GM21529 (cell line): Measurements from ENCODE around the gene SPRR2B.
"Not testable (repeated sequence)": the region's sequence is repeated elsewhere in the genome, so short reads cannot be mapped to it uniquely, and the experiment has no call there.

Experiments used
- ATAC-seq: cut with Tn5 transposase; IDR thresholded peaks from one replicate; pipeline ENCODE4 v1.9.1; 2021; ENCODE audit not compliant: unreplicated experiment

Gene SPRR2B

DNA sequence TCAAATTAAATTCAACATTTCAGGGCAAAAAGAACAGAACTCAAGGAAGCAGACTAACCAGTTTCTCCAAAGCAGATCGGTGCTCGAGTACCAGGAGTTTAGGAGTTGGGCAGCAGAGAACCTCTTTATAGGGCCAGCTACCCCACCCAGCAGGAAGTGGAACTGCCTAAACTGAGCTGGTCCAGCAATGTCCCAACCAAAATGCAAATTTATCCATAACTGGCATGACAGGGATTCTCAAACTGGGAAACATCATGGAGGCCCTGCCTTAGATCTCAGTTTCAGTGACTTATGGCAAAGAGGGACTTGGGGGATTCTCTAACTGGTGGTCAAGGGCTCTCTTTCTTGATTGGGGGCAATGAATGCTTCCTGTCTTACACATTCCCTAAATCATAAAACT, at the start of gene SPRR2B:
Gene SPRR2B (minus strand): TSS at position 101 of the 400 bp plus-strand sequence. CDS start 772 bp downstream, outside the sequence.
- no peak for ATAC-seq

DNA sequence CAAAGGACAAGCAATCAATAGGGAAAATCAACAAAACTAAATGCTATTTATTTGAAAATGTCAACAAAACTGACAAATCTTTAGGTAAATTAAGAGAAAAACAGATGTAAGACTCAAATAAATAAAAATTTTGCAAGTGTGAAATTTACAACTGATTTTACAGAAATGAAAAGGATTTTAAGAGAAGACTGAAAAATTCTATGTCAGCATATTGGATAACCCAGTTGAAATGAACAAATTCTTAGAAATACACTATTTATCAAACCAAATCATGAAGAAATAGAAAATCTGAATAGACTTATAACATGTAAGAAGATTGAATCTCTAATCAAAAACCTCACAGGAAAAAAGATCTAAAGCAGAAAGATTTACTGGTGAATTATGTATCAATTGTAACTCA, 49.5 kb upstream of the SPRR2B start:
- ATAC-seq: no peak

DNA sequence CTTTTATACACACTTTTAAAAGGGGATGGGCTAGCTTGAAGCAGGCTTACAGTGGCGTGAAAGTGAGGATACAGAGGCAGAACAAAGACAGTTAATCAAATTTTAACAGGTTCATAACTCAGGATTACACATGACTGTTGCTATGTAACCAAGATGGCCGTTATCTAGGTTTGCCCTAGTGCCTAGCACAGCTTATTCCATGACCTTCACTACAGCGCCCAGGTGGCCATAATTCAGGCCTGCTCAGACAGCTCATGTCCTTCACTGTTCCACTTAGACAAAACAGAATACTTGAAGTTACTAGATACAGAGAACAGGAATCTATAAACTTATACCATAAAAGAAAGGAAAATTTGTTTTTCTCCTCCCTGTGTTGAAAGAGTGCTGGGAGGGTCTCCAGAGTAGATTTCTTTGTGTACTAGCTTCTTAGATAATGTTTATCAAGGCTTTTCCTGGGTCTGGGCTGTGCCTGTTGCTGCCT, 48.1 kb upstream of the SPRR2B start:
- no peak for ATAC-seq

DNA sequence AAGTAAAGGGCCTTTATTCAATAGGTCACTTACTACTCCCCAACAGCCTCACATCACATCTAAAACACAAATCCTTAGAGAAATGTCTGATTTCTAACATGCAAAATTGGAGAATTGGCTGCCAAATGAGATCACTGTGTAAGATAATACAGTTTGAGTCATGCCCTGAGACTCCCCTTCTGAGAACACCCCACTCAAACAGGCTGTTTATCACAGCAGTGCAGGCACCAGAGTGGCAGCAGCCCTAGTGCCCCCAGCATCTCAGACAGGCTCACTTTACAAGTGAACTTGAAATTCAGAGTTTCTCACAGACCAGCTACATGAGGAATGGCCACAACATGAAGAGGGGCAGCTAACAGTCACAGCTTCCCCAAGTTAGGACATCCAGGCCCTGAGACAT, 43.9 kb upstream of the SPRR2B start:
- not testable (repeated sequence) for ATAC-seq

DNA sequence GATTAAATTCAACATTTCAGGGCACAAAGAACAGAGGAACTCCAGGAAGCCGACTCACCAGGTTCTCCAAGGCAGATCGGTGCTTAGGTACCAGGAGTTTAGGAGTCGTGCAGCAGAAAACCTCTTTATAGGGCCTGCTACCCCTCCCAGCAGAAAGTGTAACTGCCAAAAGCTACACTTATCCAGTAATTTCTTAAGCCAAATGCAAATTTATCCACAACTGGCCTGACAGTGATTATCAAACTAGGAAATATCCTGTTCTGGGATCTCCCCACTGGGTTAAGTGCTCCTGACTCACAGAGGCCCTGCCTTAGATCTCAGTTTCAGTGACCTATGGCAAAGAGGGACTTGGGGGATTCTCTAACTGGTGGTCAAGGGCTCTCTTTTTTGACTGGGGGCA, 42.0 kb upstream of the SPRR2B start, which contains the start of gene SPRR2F:
Gene SPRR2F (minus strand): TSS at position 101 of the 400 bp plus-strand sequence. CDS start 783 bp downstream, outside the sequence.
- ATAC-seq: no peak

DNA sequence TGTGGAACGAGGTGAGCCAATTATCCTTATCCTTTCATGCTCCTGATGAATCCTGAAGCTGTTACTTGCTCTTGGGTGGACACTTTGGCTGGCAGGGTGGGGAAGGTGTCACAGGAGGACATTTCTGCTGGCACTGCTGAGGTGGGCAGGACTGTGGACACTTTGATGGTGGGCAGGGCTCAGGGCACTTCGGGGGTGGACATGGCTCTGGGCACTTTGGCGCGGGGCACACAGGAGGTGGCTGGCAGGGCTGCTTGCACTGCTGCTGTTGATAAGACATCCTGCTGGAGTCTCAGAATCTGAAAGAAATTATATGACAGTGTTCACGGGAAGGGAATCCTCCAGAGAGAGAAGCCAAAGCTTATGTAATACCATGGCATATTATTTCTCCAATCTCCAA, 41.0 kb upstream of the SPRR2B start:
- ATAC-seq: not testable (repeated sequence)

DNA sequence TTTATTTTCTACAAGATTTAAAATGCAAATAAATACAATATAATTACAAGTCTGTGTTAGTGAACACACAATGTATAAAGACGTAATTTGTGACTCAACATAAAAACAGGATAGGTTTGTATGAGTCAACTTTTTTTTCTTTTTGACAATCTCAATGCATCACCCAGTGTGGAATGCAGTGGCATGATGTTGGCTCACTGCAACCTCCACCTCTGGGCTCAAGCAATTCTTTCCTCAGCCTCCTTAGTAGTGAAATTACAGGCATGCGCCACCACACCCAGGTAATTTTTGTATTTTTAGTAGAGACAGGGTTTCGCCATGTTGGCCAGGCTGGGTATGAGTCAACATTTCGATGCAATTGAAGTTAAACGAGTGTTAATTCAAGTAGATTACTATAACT, 28.8 kb upstream of the SPRR2B start:
- ATAC-seq: no peak

DNA sequence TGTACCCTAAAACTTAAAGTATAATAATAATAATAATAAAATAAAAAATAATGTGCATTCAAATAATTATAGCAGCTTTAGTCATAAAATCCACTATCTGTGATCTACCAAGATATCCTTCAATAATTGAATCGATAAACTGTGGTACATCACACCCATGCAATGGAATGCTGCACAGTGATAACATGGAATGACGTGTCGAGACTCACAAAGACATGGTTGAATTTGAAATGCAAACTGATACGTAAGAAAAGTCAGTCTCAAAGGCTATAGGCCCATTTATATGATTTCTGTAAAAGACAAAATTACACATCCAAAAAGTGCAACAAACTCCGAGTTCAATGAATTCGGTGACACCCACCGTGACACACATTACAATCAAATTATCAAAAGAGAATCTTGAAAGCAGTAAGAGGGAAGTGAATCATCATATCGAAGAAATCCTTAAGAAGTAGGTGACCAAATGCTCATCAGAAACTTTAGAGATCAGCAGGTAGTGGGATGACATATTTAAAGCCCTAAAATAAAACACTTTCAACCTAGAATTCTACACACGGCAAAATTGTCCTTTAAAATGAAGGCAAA, 28.1 kb upstream of the SPRR2B start:
- no peak for ATAC-seq

DNA sequence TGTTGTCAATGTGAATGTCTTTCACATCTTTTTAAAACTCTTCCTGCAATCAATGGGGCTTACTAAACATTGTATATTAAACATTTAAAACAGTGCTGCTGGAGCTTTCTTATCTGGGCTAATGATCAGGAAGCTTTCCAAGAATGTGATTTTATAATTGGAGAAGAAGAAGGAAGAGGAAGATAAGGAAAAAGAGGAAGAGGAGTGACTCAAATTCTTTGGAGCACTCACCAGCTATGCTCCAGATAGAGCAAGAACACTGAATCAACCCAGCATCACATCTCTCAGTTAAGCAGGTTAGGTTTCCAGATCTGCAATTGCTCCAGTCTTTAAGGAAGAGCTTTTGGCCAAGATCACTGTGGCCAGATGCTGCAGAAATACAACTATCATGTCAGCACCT, 24.4 kb upstream of the SPRR2B start:
- ATAC-seq: no peak

DNA sequence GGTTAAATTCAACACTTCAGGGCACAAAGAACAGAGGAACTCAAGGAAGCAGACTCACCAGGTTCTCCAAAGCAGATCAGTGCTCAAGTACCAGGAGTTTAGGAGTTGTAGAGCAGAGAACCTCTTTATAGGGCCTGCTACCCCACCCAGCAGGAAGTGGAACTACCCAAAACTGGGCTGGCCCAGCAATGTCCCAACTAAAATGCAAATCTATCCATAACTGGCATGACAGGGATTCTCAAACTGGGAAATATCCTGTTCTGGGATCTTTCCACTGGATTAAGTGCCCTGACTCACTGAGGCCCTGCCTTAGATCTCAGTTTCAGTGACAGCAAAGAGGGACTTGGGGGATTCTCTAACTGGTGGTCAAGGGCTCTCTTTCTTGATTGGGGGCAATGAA, 23.0 kb upstream of the SPRR2B start, which contains the start of gene SPRR2E:
Gene SPRR2E (minus strand): TSS at position 101 of the 400 bp plus-strand sequence. CDS start 775 bp downstream, outside the sequence.
- ATAC-seq: no peak

DNA sequence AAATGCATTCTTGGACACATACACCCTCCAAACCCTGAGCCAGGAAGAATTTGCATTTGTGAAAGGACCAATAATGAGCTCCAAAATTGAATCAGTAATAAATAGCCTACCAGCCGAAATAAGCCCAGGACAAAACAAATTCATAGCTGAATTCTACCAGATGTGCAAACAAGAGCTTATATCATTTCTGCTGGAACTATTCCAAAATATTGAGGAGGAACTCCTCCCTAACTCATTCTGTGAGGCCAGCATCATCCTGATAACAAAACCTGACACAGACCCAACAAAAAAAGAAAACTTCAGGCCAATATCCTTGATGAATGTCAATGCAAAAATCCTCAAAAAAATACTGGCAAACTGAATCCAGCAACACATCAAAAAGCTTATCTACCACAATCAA, 16.2 kb upstream of the SPRR2B start:
- no peak for ATAC-seq

DNA sequence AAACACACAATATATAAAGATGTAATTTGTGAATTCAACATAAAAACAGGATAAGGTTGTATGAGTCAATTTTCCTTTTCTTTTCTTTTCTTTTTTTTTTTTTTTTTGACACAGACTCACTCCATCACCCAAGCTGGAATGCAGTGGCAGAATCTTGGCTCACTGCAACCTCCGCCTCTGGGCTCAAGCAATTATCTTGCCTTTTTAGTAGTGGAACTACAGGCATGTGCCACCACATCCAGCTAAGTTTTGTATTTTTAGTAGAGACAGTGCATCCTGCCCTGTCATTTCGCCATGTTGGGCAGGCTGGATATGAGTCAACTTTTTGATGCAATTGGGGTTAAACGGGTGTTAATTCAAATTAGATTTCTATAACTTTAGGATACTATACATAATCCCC, 10.3 kb upstream of the SPRR2B start:
- ATAC-seq: no peak

DNA sequence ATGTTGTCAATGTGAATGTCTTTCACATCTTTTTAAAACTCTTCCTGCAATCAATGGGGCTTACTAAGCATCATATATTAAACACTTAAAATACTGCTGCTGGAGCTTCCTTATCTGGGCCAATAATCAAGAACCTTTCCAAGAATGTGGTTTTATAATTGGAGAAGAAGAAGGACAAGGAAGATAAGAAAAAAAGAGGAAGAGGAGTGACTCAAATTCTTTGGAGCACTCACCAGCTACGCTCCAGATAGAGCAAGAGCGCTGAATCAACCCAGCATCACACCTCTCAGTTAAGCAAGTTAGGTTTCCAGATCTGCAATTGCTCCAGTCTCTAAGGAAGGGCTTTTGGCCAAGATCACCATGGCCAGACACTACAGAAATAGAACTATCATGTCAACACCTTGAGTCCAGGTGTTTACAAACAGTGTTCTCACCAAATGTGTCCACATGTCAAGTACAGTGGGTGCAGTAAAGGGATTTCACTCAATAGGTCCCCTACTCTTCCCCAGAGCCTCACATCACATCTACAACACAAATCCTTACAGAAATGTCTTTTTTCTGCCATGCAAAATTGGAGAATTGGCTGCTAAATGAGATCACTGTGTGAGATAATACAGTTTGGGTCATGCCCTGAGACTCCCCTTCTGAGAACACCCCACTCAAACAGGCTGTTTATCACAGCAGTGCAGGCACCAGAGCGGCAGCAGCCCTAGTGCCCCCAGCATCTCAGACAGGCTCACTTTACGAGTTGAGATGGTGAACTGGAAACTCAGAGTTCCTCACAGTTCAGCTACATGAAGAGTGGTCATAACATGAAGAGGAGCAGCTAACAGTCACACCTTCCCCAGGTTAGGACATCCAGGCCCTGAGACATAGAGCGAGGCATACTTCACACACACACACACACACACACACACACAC, 1.7 kb upstream of the SPRR2B start:
- ATAC-seq: no peak

DNA sequence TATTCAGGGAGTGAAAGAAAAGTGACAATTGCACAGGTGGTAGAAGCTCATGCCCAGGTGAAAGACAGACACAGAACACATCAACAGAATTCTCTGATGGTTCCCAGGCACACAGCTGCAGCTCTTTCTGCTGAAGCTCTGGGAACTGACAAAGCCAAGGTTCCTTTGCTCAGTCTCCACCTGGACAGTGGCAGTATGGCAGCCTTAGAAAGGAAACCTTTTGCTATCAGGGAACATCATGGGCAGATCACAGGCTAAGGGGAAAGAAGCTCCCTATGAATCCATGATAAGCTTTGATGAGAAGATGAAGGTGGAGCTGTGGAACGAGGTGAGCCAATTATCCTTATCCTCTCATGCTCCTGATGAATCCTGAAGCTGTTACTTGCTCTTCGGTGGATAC, 1.2 kb downstream of the SPRR2B start:
- no peak for ATAC-seq

DNA sequence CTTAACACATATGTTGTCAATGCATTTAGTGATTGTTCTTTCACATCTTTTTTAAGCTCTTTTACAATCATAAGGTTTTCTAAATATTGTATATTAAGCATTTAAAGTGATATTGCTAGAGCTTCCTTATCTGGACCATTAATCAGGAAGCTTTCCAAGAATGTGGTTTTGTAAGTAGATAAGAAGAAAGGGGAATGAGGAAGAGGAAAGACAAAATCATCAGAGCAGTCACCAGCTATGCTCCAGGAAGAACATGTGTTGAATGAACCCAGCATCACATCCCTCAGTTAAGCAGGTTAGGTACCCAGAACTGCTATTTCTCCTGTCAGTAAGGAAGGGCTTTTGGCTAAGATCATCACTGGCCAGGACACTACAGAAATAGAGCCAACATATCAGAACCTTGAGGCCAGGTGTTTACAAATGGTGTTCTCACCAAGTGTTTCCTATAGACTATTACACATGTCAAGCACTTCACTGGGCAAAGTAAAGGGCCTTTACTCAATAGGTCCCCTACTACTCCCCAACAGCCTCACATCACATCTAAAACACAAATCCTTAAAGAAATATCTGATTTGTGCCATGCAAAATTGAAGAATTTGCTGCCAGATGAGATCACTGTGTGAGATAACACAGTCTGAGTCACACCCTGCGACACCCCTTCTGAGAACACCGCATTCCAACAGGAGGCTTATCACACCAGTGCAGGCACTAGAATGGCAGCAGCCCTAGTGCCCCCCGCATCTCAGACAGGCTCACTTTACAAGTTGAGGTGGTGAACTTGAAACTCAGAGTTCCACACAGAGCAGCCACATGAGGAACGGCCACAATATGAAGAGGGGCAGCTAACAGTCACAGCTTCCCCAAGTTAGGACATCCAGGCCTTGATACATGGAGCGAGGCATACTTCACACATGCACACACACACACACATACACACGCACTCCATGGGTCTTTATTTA, 12.3 kb downstream of the SPRR2B start:
- no peak for ATAC-seq

DNA sequence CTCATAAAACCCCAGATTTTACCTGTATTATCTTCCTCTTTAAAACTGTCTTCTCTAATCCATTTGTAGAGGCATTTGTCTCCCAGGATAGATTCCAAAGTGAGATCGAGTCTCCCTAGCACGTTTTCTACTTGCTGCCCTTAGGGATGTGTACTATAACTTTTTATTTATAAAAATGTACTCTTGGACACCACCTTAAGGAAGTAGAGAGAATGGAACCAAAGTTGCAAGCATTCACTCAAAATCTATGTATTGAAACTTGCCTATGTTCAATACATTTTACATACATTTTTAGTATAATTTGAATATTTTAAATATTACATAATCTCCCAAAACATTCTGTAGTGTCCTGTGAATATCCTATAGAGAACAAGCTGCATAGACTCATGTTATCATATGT, 13.3 kb downstream of the SPRR2B start:
- ATAC-seq: no peak

DNA sequence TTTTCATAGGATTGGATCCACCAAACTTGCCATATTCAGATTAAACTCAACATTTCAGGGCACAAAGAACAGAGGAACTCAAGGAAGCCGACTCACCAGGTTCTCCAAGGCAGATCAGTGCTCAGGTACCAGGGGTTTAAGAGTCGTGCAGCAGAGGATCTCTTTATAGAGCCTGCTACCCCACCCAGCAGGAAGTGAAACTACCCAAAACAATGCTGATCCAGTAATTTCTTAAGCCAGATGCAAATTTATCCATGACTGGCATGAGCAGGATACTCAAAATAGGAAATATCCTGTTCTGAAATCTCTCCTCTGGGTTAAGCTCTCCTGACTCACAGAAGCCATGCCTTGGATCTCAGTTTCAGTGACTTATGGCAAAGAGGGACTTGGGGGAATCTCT, 14.0 kb downstream of the SPRR2B start, which contains the start of gene SPRR2A:
Gene SPRR2A (minus strand): TSS at position 138 of the 400 bp plus-strand sequence. CDS start 777 bp downstream, outside the sequence.
- ATAC-seq: no peak

DNA sequence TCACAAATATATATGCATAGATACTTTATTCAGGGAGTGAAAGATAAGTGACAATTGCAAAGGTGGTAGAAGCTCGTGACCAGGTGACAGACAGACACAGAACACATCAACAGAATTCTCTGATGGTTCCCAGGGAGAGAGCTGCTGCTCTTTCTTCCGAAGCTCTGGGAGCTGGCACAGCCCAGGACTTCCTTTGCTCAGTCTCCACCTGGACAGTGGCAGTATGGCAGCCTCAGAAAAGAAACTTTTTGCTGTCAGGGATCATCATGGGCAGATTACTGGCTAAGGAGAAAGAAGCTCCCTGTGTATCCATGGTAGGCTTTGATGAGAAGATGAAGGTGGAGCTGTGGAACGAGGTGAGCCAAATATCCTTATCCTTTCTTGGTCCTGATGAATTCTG, 15.3 kb downstream of the SPRR2B start:
- ATAC-seq: not testable (repeated sequence)

DNA sequence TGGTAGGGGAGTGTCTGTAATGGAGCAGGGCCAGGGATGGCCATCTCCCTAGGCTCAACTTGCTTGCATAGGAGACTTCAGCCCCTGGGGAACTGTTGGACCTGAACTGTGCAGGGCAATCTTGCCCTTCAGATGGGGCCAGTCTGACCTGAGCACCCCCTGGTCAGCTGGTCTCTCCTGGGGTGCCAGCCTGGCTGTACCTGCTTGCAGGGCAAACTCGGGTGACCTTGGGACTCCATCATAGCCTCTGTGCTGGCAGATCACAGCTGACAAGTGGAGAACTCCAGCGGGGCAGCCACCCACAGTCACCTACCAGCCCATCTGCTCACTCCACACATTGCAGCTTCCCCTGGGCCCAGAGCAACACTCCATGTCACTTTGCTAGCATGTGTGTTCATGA, 22.2 kb downstream of the SPRR2B start:
- no peak for ATAC-seq

DNA sequence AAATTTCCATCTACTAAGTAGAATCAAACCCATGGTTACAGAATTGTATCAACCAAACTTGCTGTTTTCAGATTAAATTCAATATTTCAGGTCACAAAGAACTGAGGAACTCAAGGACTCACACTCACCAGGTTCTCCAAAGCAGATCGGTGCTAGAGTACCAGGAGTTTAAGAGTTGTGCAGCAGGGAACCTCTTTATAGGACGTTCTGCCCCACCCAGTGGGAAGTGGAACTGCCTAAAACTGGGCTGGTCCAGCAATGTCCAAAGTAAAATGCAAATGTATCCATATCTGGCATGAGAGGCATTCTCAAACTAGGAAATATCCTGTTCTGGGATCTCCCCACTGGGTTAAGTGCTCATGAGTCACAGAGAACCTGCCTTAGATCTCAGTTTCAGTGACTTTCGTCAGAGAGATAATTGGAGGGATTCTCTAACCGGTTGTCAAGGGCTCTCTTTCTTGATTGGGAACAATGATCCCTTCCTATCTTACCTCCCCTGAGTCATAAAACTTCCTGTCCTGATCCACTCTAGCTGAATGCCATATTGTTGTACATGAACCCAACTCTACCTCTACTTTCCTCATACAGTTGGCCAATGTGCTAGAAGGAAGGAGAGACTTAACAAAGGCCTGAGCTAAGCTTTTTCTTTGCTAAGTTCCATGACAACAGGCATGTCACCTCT, 30.3 kb downstream of the SPRR2B start, which contains the start of gene SPRR2D:
Gene SPRR2D (minus strand): TSS at position 171 of the 682 bp plus-strand sequence. CDS start 774 bp downstream, outside the sequence.
- ATAC-seq: no peak
